Cardiac fibroblast (primary cell): Measurements from ENCODE around the gene OLFML2B.

Experiments used
- DNase-seq, 2 donors: peaks; one replicate each; pipeline versions ENCODE4 v3.0.0 to v3.0.0-alpha.2; 2010; ENCODE audit warnings: low read depth in 2 of 2
- H3K4me3 ChIP-seq, 2 donors: replicated peaks in 1 of 2; 1 replicate in 1 of 2; 2 replicates in 1 of 2; pipeline ENCODE4 v1.5.1; 2011; ENCODE audit warnings: low read depth in 2 of 2, low read length in 2 of 2, mild to moderate bottlenecking in 2 of 2, moderate library complexity in 1 of 2
- CTCF ChIP-seq: IDR thresholded peaks from one replicate; pipeline ENCODE4 v1.5.1; 2011; ENCODE audit warnings: low read depth, mild to moderate bottlenecking, low read length, inconsistent platforms

The OLFML2B gene

DNA sequence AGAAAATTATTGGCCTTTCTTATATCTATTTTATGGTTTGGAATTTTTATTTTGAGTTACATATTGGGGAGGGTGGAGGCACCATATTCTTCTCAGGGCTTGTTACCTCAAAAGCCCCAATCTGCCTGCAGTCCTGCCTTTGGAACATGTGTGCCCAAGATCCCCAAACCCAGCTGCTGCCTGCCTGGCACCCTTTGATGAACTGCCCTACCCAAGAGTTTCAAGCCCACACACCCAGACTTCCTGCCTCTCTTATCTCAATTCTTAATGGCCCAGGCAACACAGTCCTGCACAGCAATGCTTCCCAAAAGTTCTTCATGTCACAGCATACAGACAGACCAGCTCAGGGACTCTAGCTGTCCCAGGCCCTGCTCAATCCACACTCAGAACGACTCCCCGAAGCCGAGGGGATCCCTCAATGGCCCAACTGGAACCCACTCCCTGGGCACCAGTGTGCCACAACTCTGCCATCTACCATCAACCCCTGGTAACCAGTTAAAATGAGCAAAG is 19.2 kb downstream of the OLFML2B start:
- no peak for TF ChIP-seq CTCF
- H3K4me3 ChIP-seq = no peak overlapping the region
- DNase-seq = no peak

DNA sequence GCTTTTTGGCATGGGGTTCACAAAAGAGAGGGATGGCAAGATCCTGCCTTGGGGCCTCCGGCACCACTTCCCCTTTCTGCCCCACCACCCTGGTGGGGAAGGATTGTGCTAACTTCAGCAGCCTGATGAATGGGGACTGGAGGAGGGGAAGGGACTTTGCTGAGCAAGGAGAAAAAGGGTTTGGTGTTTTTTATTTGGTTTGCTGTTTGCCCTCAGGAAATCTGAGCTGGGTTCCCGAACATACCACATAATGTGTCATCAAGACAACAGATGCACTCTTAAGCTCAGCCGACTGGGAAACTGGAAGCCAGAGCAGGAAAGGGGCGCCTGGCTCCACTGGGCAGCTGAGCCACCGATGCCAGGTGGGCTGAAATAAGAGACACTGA is 19.8 kb downstream of the OLFML2B start:
- DNase-seq = peak; percentile 49 to 64
- no peak for TF ChIP-seq CTCF
- no peak overlapping the region for H3K4me3 ChIP-seq

DNA sequence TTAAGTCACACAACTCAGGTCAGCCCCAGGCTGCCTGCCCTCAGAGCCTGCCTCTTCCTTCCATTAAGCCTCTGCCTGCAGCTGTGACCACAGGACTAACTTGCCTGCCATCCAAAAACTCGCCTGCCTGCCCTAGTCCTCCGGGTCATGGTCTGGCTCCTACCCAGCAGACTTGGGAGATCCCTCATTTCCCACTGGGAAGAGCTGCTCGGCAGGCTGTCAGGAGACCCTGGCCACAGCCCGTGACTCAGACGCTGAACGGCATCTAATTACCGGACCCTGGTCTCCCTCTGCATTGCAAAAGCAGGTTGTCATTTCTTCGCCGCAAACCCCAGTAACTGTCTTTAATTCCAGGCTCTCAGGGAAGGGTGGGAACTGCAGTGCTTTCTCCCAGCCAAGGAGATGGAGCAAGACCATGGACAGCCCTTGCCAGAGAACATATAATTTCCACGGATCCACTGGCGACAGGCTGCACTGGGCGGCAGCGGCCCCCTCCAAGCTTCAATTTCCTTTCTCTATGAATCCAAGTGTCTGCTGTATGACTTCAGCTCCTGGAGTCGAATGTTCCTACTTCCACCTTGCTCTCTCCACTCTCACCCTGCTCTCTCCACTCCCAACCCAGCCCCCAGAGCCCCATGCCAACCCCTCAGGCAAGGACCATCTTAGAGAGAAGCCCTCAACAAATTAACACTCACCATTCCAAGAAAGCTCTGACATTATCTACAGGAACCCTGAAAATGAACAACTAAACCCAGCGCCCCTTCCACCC is 20.4 kb downstream of the OLFML2B start:
- H3K4me3 ChIP-seq = no peak overlapping the region

GRCh38 chr1:162000053-162000420 is 23.6 kb downstream of the OLFML2B start:
- no peak for TF ChIP-seq CTCF
- H3K4me3 ChIP-seq = no peak overlapping the region
- no peak for DNase-seq

More for the DNA sequence above, 20.4 kb downstream of the OLFML2B start:
- no peak for TF ChIP-seq CTCF
- peak; percentile 31 to 79 for DNase-seq

DNA sequence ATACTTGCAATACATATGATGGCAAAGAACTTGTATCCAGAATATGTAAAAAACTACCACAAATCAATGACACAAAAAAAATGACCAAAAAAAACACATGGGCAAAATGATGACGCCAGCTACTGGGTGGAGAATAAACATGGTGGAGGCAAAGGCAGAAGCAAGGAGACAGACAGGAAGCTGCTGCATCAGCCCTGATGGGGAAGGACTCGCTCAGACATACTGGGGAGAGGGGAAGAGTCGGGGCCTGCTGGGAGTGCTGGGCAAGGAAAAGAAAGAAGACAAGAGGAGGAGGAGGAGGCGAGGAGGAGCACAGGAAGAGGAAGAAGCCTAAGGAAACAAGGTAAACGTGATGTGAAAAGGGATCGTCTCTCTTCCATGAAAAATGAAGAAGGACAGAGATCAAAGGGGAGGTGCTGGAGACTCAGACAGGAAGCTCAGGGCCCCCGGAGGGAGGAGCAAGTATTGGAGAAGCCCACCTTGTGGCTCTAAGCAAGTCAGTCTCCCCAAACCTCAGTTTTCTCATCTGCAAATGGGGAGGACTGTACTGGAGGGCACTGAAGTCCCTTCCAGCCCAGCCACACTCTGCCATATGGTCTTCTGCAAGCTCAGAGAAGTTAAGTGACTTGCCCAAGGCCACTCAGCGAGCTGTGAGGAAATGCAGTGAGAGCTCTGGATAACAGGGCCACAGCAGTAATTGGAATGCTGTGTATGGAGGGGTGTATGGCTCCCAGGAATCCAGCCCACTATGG is 24.2 kb downstream of the OLFML2B start:
- no peak for TF ChIP-seq CTCF
- H3K4me3 ChIP-seq = no peak overlapping the region

DNA sequence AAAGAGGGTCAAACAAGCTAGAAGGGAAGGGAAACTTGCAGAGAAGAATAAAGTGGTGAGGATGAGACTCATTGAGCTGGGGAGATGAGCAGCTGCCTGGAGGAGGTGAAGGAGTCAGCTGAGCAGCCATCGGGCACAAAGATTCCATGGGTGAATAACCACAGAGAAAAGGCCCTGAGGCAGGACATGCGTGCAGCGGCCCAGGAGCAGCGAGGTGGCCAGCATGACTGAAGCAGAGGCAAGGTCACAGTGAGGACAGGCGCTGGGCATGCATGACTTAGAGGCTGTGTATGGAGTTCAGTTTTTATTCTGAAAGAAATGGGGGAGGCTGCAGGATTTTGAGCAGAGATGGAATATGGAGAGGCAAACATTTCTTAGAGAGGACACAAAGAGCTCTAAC is 24.9 kb downstream of the OLFML2B start:
- TF ChIP-seq CTCF = no peak
- DNase-seq = no peak
- H3K4me3 ChIP-seq = no peak overlapping the region

More for the DNA sequence above, 24.2 kb downstream of the OLFML2B start:
- no peak for DNase-seq
